ENCODE measurements around the gene RPS26. TPM values are rescaled to one million over a fixed set of nuclear protein-coding genes. Genes with fewer than 3 reads are reported as not detected.

The RPS26 gene
- total and polyA plus RNA-seq, 2 of the 13 experiments (the other 11 are each of a cell fraction or from before 2014, with no cell fraction given) = 150 to 421 TPM

DNA sequence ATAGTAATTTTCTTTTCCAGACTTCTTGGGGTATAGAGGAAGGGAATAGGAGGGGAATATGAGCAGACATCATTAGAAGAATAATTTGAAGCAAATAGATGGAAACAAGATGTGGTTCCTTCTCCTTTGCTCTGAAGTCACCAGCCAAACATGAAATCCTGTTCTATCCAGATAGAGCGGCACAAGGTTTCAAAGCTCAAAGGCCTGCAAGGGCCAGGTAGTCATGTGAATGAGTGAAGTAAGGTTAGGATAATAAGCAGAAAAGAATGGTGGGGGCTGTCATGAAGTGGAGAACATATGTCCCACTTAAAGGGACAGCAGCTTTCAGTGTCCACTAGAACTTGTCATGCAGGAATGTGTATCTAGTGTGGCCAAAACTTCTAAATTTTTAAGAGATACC, 23.4 kb upstream of the RPS26 start (continued):
- TF ChIP-seq, protein P1, sequence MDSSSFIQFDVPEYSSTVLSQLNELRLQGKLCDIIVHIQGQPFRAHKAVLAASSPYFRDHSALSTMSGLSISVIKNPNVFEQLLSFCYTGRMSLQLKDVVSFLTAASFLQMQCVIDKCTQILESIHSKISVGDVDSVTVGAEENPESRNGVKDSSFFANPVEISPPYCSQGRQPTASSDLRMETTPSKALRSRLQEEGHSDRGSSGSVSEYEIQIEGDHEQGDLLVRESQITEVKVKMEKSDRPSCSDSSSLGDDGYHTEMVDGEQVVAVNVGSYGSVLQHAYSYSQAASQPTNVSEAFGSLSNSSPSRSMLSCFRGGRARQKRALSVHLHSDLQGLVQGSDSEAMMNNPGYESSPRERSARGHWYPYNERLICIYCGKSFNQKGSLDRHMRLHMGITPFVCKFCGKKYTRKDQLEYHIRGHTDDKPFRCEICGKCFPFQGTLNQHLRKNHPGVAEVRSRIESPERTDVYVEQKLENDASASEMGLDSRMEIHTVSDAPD (CRISPR knock-in tag; IDR thresholded peaks at IDR 0.05) = no peak
- TF ChIP-seq ZSCAN25 (CRISPR knock-in tag; IDR thresholded peaks at IDR 0.05) = no peak
- TF ChIP-seq, protein P2, sequence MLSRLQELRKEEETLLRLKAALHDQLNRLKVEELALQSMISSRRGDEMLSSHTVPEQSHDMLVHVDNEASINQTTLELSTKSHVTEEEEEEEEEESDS (CRISPR knock-in tag; IDR thresholded peaks at IDR 0.05; ENCODE audit: borderline replicate concordance) = no peak
- no peak for TF ChIP-seq SCMH1 (CRISPR knock-in tag; IDR thresholded peaks at IDR 0.05; ENCODE audit: borderline replicate concordance)
- TF ChIP-seq RNF2 (conservative IDR thresholded peaks at IDR 0.05; ENCODE audit: low read depth) = no peak
- no peak for TF ChIP-seq RBM22 (optimal IDR thresholded peaks at IDR 0.05; ENCODE audit: low read length)
- TF ChIP-seq ZSCAN21 (CRISPR knock-in tag; IDR thresholded peaks at IDR 0.05; ENCODE audit: borderline replicate concordance) = no peak
- no peak for TF ChIP-seq RBM39 (IDR thresholded peaks at IDR 0.05; ENCODE audit: low read depth, low read length, poor library complexity, severe bottlenecking)
- TF ChIP-seq, protein P3, sequence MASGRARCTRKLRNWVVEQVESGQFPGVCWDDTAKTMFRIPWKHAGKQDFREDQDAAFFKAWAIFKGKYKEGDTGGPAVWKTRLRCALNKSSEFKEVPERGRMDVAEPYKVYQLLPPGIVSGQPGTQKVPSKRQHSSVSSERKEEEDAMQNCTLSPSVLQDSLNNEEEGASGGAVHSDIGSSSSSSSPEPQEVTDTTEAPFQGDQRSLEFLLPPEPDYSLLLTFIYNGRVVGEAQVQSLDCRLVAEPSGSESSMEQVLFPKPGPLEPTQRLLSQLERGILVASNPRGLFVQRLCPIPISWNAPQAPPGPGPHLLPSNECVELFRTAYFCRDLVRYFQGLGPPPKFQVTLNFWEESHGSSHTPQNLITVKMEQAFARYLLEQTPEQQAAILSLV (CRISPR knock-in tag; IDR thresholded peaks at IDR 0.05; ENCODE audit: borderline replicate concordance) = no peak
- TF ChIP-seq ZNF343 (CRISPR knock-in tag; IDR thresholded peaks at IDR 0.05) = no peak
